Thoracic aorta (tissue), 2 donors: ENCODE data around the gene MRPS12. TPM values are rescaled to one million over a fixed set of nuclear protein-coding genes. Genes with fewer than 3 reads are reported as not detected.
"Not testable (repeated sequence)": the region's sequence is repeated elsewhere in the genome, so short reads cannot be mapped to it uniquely, and the experiment has no call there.

Experiments
- ATAC-seq: fragments of 150-250 bp; one replicate; pipeline ENCODE4 v1.8.0; 2017; ENCODE audit warnings: low read depth; ENCODE audit not compliant: insufficient number of reproducible peaks, low FRiP score
- DNase-seq: peaks from one replicate; pipeline ENCODE4 v3.0.0-alpha.2; 2020; ENCODE audit warnings: low spot score
- H3K27ac ChIP-seq, 2 donors: fragments of 200-600 bp; sonication (generic); 1 replicate in 1 of 2; 2 replicates in 1 of 2; pipeline ENCODE4 v1.5.1; 2016; ENCODE audit warnings: mild to moderate bottlenecking in 2 of 2, moderate library complexity in 2 of 2
- H3K27me3 ChIP-seq: fragments of 200-600 bp; sonication (generic); replicated peaks from 2 replicates; pipeline ENCODE4 v1.6.0; 2016; ENCODE audit warnings: mild to moderate bottlenecking; ENCODE audit not compliant: insufficient read depth
- H3K36me3 ChIP-seq: fragments of 200-600 bp; sonication (generic); one replicate; pipeline ENCODE4 v1.5.1; 2016
- H3K4me1 ChIP-seq, 2 donors: fragments of 200-600 bp; sonication (generic); 1 replicate in 1 of 2; 2 replicates in 1 of 2; pipeline versions ENCODE4 v1.5.1 to v1.6.0; 2016; ENCODE audit warnings: low read depth in 2 of 2, mild to moderate bottlenecking in 1 of 2; ENCODE audit not compliant: control insufficient read depth in 1 of 2
- H3K4me3 ChIP-seq: fragments of 200-600 bp; sonication (generic); 2 replicates; pipeline ENCODE4 v1.5.1; 2016; ENCODE audit warnings: mild to moderate bottlenecking
- H3K9me3 ChIP-seq: fragments of 200-600 bp; sonication (generic); 2 replicates; pipeline ENCODE4 v1.5.1; 2016
- total RNA-seq, 2 donors: library from RNA; depleted of rRNA; stranded (reverse); fragments of >200 nt; gene quantifications; one replicate each; pipeline versions ENCODE4 v1.1.0 to v1.2.3, GENCODE V29; 2016
- TF ChIP-seq, protein P1 (sequence below): fragments of 200-600 bp; sonication (generic); IDR thresholded peaks from one replicate; pipeline ENCODE4 v1.5.1; 2019; ENCODE audit warnings: antibody characterized with exemption

MRPS12 gene
- total RNA-seq, 2 donors from 2014 or later, result 24.2 to 32.5 TPM

DNA sequence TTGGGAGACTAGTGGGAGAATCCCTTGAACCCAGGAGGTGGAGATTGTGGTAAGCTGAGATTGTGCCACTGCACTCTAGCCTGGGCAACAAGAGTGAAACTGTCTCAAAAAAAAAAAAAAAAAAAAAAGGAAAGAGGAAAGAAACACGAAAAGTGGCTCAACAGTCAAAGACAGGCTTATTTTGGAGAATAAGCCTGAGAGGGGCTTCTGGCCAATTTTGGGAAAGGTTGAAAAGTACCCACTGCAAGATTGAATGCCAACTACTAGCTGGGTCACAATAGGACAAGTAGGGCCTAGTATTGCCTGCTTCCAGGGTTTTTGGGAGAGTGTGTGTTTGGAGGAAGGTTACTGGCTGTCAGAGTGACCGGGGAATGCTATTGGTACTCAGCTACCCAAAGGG is 27.6 kb downstream of the MRPS12 start:
- H3K4me3 ChIP-seq, result no peak overlapping the region
- H3K4me1 ChIP-seq, result peaks cover 0 to 7% of the 10 kb centered on the region in 2 donors
- DNase-seq, result no peak
- H3K27ac ChIP-seq, result no peak overlapping the region
- no peaks in the 10 kb centered on the region for H3K36me3 ChIP-seq
- no peaks in the 10 kb centered on the region for H3K9me3 ChIP-seq
- H3K27me3 ChIP-seq, result no peaks in the 10 kb centered on the region
- TF ChIP-seq, protein P1, sequence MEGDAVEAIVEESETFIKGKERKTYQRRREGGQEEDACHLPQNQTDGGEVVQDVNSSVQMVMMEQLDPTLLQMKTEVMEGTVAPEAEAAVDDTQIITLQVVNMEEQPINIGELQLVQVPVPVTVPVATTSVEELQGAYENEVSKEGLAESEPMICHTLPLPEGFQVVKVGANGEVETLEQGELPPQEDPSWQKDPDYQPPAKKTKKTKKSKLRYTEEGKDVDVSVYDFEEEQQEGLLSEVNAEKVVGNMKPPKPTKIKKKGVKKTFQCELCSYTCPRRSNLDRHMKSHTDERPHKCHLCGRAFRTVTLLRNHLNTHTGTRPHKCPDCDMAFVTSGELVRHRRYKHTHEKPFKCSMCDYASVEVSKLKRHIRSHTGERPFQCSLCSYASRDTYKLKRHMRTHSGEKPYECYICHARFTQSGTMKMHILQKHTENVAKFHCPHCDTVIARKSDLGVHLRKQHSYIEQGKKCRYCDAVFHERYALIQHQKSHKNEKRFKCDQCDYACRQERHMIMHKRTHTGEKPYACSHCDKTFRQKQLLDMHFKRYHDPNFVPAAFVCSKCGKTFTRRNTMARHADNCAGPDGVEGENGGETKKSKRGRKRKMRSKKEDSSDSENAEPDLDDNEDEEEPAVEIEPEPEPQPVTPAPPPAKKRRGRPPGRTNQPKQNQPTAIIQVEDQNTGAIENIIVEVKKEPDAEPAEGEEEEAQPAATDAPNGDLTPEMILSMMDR, result no peak
- ATAC-seq, result no peak

DNA sequence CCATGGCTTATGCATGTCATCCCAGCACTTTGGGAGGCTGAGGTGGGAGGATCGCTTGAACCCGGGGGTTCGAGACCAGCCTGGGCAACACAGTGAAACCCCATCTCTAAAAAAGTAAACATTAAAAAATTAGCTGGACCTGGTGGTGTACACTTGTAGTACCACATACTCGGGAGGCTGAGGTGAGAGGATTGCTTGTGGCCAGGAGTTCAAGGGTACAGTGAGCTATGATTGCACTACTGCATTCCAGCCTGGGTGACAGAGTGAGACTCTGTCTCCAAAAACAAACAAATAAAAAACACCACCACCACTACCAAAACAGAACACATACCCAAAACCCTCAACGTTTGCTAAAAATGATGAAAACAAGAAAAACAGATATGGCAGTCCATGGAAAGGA is 28.9 kb downstream of the MRPS12 start:
- Histone ChIP-seq H3K27me3 (no peaks in the 10 kb centered on the region), H3K4me1 (peaks cover 0 to 7% of the 10 kb centered on the region in 2 donors), H3K36me3 (no peaks in the 10 kb centered on the region), H3K27ac (no peak overlapping the region), H3K4me3 (no peak overlapping the region), H3K9me3 (no peaks in the 10 kb centered on the region)
- DNase-seq (no peak), ATAC-seq (no peak)
- TF ChIP-seq, protein P1, result no peak

DNA sequence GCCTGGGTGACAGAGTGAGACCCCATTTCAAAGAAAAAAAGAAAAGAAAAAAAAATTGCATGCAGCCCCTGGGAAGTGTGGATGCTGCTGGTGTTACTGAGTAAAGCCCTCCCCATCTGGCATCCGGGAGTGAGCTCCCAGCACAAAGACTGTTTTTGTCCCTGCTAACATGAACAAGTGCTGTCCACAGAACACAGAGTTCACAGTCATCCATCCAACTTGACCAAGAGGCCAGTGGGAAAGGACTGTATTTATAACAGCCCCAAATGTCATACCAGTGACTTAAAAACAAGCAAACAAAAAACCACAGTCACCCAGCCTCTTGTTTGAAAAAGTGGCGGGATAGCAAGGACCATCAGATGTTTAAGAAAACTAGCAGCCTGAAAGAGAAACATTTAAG is 34.0 kb downstream of the MRPS12 start:
- Histone ChIP-seq H3K36me3 (no peaks in the 10 kb centered on the region), H3K27ac (no peak overlapping the region), H3K4me1 (peaks cover 0 to 7% of the 10 kb centered on the region in 2 donors), H3K4me3 (no peak overlapping the region), H3K27me3 (no peaks in the 10 kb centered on the region), H3K9me3 (no peaks in the 10 kb centered on the region)
- DNase-seq, result no peak
- TF ChIP-seq, protein P1, result no peak
- no peak for ATAC-seq

DNA sequence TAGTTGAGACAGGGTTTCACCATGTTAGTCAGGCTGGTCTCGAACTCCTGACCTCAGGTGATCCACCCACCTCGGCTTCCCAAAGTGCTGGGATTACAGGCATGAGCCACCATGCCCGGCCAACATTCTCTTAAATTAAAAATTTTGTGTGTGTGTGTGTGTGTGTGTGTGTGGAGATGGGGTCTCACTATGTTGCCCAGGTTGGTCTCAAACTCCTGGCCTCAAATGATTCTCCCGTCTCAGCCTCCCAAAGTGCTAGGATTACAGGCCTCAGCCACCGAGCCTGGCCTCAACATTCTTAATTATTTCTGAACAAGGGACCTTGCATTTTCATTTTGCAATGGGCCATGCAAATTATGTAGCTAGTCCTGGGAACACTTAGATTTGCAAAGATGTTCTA is 35.4 kb downstream of the MRPS12 start:
- not testable (repeated sequence) for ATAC-seq, H3K9me3 ChIP-seq, H3K4me1 ChIP-seq, H3K27me3 ChIP-seq, H3K27ac ChIP-seq, H3K36me3 ChIP-seq, DNase-seq, H3K4me3 ChIP-seq

DNA sequence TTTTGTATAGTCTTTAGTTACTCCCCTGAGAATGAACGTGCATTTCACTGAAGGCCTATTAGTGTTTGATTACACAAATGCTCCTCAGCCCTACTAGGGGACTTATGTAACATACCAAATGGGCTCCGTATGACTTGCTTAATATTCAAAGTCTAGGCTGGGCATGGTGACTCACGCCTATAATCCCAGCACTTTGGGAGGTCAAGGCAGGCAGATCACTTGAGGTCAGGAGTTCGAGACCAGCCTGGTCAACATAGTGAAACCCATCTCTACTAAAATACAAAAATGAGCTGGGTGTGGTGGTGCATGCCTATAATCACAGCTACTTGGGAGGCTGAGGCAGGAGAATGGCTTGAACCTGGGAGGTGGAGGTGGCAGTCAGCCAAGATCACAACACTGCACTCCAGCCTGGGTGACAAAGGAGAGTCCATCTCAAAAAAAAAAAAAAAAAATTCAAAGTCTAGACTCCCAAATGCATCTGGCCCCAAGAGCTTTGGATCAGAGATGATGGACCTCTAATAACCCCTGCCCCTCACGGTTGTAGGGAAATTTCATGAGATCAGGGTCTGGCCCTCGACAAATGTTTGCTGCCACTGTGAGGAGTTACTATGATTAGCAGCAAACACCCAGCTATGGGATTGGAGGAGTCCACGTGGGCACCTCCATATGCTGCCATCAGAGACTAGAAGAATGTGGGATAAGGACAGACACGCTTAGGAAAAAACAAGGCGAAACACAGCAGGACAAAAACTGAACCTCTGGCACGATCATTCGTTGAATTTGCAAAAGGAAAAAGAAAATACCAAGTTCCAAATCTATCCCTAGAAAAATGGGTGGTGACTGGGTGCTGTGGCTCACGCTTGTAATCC is 40.2 kb downstream of the MRPS12 start:
- DNase-seq, result no peak
- no peaks in the 10 kb centered on the region for H3K9me3 ChIP-seq
- TF ChIP-seq, protein P1, result no peak
- H3K36me3 ChIP-seq, result no peaks in the 10 kb centered on the region
- H3K27me3 ChIP-seq, result no peaks in the 10 kb centered on the region
- H3K4me3 ChIP-seq, result no peak overlapping the region
- no peak overlapping the region for H3K27ac ChIP-seq
- ATAC-seq, result no peak
- peaks cover 4 to 11% of the 10 kb centered on the region in 2 donors for H3K4me1 ChIP-seq
